ENCODE results near the gene GMPPB. TPM values are rescaled to one million over a fixed set of nuclear protein-coding genes. Genes with fewer than 3 reads are reported as not detected.

The GMPPB gene
- total and polyA plus RNA-seq, 7 donors: 9.9 to 57.5 (median 14.3) TPM

DNA sequence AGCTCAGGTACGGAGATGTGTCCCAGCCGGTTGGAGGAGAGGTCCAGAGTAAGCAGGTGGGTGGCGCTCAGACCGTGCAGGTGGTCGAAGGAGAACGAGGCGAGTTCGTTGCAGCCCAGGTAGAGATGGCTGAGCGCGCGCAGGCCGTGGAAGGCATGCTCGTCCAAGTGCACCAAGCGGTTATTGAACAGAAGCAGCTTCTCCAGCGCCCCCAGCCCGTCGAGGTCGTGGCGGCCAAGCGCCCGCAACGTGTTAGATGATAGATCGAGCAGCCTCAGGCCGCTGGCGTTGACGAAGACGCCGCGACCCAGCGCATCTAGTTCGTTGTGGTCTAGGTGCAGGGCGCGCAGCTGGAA lies 4.9 kb downstream of the GMPPB start:
- DNase-seq: peak; percentile 69
- H3K9me3 ChIP-seq: no peaks in the 10 kb centered on the region
- 7 to 9% methylated on average over 33 of the region's 33 CpGs for WGBS, 2 donors
- no peaks in the 10 kb centered on the region for H3K27me3 ChIP-seq
- intact Hi-C loops (cut with DNase I): no loop called here
- peaks cover 0 to 42% (median 33%) of the 10 kb centered on the region in 4 donors for H3K4me1 ChIP-seq
- TF ChIP-seq POLR2A (IDR thresholded peaks at IDR 0.05) (no peak), POLR2AphosphoS5 (IDR thresholded peaks at IDR 0.05) (no peak), EP300 (IDR thresholded peaks at IDR 0.05) (no peak)
- H3K27ac ChIP-seq: peak overlapping the region in 2 of 4 donors; percentile 66 to 70
- peak overlapping the region; percentile 27 to 60 (median 52) for H3K4me3 ChIP-seq
- H3K36me3 ChIP-seq: peaks cover 6 to 45% (median 11%) of the 10 kb centered on the region in 4 donors

DNA sequence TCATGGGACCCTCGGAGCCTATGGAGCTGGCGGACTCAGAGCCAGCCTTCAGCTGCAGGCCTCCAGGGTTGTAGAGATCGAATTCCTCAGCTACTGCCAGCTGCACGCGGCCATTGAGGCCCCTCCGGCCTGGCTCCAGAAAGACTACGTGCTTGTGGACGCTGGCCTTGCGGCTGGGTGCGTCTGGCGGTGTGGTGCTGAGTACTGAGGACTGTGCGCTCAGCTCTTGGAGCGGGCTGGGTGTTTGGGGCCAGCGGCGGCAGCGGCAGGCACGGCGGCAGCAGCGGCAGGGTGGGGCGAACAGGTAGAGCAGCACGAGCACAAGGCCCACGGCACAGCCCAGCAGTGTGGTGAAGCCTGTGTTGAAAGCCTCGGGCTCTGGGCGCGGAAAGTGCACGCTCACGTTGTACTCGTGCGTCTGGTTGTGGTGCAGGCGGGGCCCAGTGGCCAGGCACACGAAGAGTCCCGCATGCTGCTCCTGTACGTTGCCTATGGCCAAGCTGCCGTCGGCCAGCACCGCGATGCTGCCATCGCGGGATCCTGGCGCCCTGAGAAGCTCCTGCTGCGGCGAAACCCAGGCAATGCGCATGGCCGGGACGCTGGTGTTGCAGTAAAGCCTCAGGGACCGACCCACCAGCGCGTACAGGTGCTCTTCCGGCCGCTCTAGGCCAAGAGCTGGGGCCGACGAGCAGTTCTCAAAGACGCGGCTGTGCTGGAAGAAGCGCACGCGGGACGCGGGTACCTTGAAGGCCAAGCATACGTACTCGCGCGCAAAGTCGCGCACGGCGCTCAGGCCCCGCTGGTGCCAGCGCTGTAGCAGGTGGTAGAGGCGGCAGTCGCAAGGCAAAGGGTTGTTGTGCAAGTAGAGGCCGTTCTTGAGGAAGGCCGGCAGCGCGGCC lies 5.5 kb downstream of the GMPPB start:
- Histone ChIP-seq H3K4me3 (peak overlapping the region in 1 of 4 donors; percentile 60), H3K4me1 (peaks cover 0 to 38% (median 31%) of the 10 kb centered on the region in 4 donors)

DNA sequence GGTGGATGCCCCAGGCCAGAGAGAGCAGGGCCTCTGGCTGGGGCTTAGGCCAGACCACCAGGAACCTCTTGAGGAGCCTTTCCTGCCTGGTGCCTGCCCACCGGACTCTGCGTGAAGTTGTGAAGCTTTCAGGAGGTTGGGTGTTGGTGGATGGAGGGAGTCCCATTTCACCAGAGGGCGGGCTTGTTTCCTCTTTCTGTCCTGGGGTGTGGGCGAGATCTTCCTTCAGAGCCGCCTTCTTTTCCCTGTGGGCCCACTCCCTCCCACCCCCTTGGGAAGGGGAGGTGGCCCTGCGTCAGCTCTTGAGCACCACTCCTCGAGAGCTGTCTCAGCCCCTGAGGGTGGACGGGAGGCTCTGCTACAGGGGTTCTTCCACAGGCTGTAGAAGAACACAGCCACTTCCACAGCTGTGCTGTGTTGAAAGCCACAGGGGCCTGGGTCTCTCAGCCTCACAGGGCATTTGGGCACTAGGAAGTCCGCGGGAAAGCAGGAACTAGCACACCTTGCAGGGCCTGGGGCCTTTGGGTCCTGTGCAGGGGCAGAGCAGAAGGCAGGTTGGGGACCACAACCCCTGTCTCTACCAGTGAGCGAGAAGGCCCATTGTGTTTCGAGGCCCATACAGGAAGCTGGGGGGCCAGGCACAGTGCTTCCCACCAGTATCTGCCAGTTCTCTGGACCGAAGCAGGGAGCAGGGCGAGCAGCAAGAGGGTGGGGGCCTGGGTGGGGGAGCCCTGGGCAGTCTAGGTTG lies 6.4 kb downstream of the GMPPB start:
- H3K27ac ChIP-seq: no peak overlapping the region
- H3K4me3 ChIP-seq: no peak overlapping the region
- peaks cover 0 to 30% (median 23%) of the 10 kb centered on the region in 4 donors for H3K4me1 ChIP-seq
- DNase-seq: no peak
- H3K27me3 ChIP-seq: no peaks in the 10 kb centered on the region
- WGBS, 2 donors: 85 to 94% methylated on average over 14 of the region's 14 CpGs
- intact Hi-C loops (cut with DNase I): no loop called here
- TF ChIP-seq POLR2AphosphoS5 (IDR thresholded peaks at IDR 0.05) (no peak), POLR2A (IDR thresholded peaks at IDR 0.05) (no peak)
- H3K9me3 ChIP-seq: no peaks in the 10 kb centered on the region
- H3K36me3 ChIP-seq: peaks cover 8 to 49% (median 11%) of the 10 kb centered on the region in 4 donors

More for the DNA sequence above, 5.5 kb downstream of the GMPPB start:
- TF ChIP-seq, protein P1, sequence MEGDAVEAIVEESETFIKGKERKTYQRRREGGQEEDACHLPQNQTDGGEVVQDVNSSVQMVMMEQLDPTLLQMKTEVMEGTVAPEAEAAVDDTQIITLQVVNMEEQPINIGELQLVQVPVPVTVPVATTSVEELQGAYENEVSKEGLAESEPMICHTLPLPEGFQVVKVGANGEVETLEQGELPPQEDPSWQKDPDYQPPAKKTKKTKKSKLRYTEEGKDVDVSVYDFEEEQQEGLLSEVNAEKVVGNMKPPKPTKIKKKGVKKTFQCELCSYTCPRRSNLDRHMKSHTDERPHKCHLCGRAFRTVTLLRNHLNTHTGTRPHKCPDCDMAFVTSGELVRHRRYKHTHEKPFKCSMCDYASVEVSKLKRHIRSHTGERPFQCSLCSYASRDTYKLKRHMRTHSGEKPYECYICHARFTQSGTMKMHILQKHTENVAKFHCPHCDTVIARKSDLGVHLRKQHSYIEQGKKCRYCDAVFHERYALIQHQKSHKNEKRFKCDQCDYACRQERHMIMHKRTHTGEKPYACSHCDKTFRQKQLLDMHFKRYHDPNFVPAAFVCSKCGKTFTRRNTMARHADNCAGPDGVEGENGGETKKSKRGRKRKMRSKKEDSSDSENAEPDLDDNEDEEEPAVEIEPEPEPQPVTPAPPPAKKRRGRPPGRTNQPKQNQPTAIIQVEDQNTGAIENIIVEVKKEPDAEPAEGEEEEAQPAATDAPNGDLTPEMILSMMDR (IDR thresholded peaks at IDR 0.05): no peak
- TF ChIP-seq POLR2AphosphoS5 (IDR thresholded peaks at IDR 0.05): no peak
- no peak for TF ChIP-seq EP300 (IDR thresholded peaks at IDR 0.05)
- no peak for TF ChIP-seq POLR2A (IDR thresholded peaks at IDR 0.05)
- Histone ChIP-seq H3K27ac (no peak overlapping the region), H3K9me3 (no peaks in the 10 kb centered on the region), H3K27me3 (no peaks in the 10 kb centered on the region), H3K36me3 (peaks cover 6 to 45% (median 11%) of the 10 kb centered on the region in 4 donors)
- 65 to 71% methylated on average over 75 of the region's 75 CpGs for WGBS, 2 donors
- DNase-seq: no peak
- intact Hi-C loops (cut with DNase I): no loop called here

DNA sequence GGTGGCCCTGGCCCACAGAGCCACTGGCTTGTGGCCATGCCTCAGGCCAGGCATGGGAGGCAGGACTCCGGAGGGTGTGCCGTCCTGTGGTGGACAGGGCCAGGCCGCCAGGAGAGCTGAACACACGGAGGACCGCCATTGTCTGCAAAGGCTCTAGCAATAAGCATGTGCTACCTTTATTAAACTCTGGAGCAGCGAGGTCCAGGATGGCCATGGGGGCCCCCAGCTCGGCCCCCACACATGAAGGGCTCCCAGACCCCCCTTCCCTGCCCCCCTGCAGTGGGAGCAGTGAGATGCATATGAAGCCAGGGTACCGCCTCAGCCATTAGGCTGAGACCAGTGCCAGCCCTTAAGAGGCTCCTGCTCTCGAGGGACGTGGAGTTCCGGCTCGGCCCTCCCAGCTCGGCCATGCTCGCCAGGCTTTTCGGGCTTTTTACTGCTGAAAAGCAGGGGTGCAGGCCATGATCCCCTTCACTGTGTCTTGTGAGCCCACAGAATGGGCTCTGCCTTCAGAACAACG lies 7.0 kb downstream of the GMPPB start:
- H3K27me3 ChIP-seq: no peaks in the 10 kb centered on the region
- WGBS, 2 donors: 91 to 96% methylated on average over 16 of the region's 16 CpGs
- H3K4me3 ChIP-seq: no peak overlapping the region
- intact Hi-C loops (cut with DNase I): no loop called here
- no peak for TF ChIP-seq POLR2AphosphoS5 (IDR thresholded peaks at IDR 0.05)
- TF ChIP-seq POLR2A (IDR thresholded peaks at IDR 0.05): no peak
- TF ChIP-seq, protein P1 (IDR thresholded peaks at IDR 0.05): no peak
- no peak for TF ChIP-seq EP300 (IDR thresholded peaks at IDR 0.05)
- no peaks in the 10 kb centered on the region for H3K9me3 ChIP-seq
- DNase-seq: peak; percentile 60
- peaks cover 8 to 47% (median 13%) of the 10 kb centered on the region in 4 donors for H3K36me3 ChIP-seq
- peaks cover 0 to 23% (median 20%) of the 10 kb centered on the region in 4 donors for H3K4me1 ChIP-seq
- no peak overlapping the region for H3K27ac ChIP-seq

DNA sequence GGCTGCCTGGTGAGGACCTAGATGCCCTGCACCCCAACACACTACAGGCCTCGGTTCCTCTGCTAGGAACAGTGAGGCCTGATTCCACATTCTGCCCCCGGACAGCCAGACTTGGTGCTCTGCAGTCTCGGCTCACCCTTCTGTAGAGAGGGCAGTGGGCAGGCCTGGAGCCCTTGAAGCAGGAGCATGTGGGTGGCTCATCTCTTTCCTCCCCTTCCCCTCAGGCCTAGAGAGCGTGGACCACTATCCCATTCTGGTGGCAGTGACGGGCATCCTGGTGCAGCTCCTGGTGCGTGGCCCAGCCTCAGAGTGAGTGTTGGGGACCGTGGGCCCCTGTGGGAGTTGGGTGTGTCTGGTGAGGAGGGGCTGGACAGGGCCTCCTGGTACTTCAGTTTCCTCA lies 7.6 kb downstream of the GMPPB start:
- Histone ChIP-seq H3K36me3 (peaks cover 8 to 44% (median 9%) of the 10 kb centered on the region in 4 donors), H3K4me1 (peaks cover 0 to 23% (median 20%) of the 10 kb centered on the region in 4 donors), H3K27me3 (no peaks in the 10 kb centered on the region), H3K9me3 (no peaks in the 10 kb centered on the region), H3K27ac (no peak overlapping the region), H3K4me3 (no peak overlapping the region)
- TF ChIP-seq POLR2A (IDR thresholded peaks at IDR 0.05) (no peak), EP300 (IDR thresholded peaks at IDR 0.05) (no peak), POLR2AphosphoS5 (IDR thresholded peaks at IDR 0.05) (no peak)
- TF ChIP-seq, protein P1 (IDR thresholded peaks at IDR 0.05): no peak
- peak; percentile 50 for DNase-seq
- intact Hi-C loops (cut with DNase I): no loop called here
- 92 to 96% methylated on average over 7 of the region's 7 CpGs for WGBS, 2 donors

Data from sigmoid colon (tissue), 7 donors.